Measurements from ENCODE around the gene ADIPOR2. TPM values are rescaled to one million over a fixed set of nuclear protein-coding genes. Genes with fewer than 3 reads are reported as not detected.
A peak's percentile ranks its signal among the peaks of the same experiment; 100 is the strongest.
"Not testable (repeated sequence)": the region's sequence is repeated elsewhere in the genome, so short reads cannot be mapped to it uniquely, and the experiment has no call there.

ADIPOR2 gene
- total and polyA plus RNA-seq, 8 donors: 2.9 to 185 (median 26.9) TPM

GRCh38 chr12:1692226-1692625 lies 1.4 kb downstream of the ADIPOR2 start:
- peaks cover 0 to 4% (median 0%) of the 10 kb centered on the region in 4 donors for H3K36me3 ChIP-seq
- H3K9me3 ChIP-seq: no peaks in the 10 kb centered on the region
- H3K27ac ChIP-seq: peak overlapping the region in 4 of 5 donors; percentile 93 to 98 (median 97)
- DNase-seq: no peak
- TF ChIP-seq POLR2A (IDR thresholded peaks at IDR 0.05) (no peak), CTCF (IDR thresholded peaks at IDR 0.05) (no peak), POLR2AphosphoS5 (IDR thresholded peaks at IDR 0.05) (no peak), EP300 (IDR thresholded peaks at IDR 0.05) (no peak)
- peak overlapping the region; percentile 78 to 98 (median 88) for H3K4me3 ChIP-seq
- no peaks in the 10 kb centered on the region for H3K27me3 ChIP-seq
- WGBS, 5 donors: 17 to 25% (median 20%) methylated on average over 4 of the region's 4 CpGs
- intact Hi-C loops (cut with DNase I; ENCODE audit: low total_unique reads): no loop called here
- peaks cover 15 to 66% (median 40%) of the 10 kb centered on the region in 4 donors for H3K4me1 ChIP-seq

GRCh38 chr12:1692895-1693610 lies 2.2 kb downstream of the ADIPOR2 start:
- peaks cover 0 to 4% (median 0%) of the 10 kb centered on the region in 4 donors for H3K36me3 ChIP-seq
- H3K4me1 ChIP-seq: peaks cover 23 to 74% (median 48%) of the 10 kb centered on the region in 4 donors
- no peaks in the 10 kb centered on the region for H3K9me3 ChIP-seq
- no peak for DNase-seq
- WGBS, 5 donors: 47 to 72% (median 59%) methylated on average over 15 of the region's 15 CpGs
- no peak for TF ChIP-seq CTCF (IDR thresholded peaks at IDR 0.05)
- no peak for TF ChIP-seq POLR2A (IDR thresholded peaks at IDR 0.05)
- no peak for TF ChIP-seq POLR2AphosphoS5 (IDR thresholded peaks at IDR 0.05)
- no peak for TF ChIP-seq EP300 (IDR thresholded peaks at IDR 0.05)
- intact Hi-C loops (cut with DNase I; ENCODE audit: low total_unique reads): no loop called here
- H3K4me3 ChIP-seq: peak overlapping the region in 3 of 4 donors; percentile 78 to 94 (median 83)
- no peaks in the 10 kb centered on the region for H3K27me3 ChIP-seq
- H3K27ac ChIP-seq: peak overlapping the region; percentile 8 to 98 (median 97)

GRCh38 chr12:1695097-1695496 lies 4.2 kb downstream of the ADIPOR2 start:
- H3K36me3 ChIP-seq; H3K9me3 ChIP-seq; intact Hi-C loops (cut with DNase I; ENCODE audit: low total_unique reads); DNase-seq; H3K4me3 ChIP-seq; H3K27me3 ChIP-seq; H3K27ac ChIP-seq: not testable (repeated sequence)
- H3K4me1 ChIP-seq: peaks cover 34 to 88% (median 59%) of the 10 kb centered on the region in 4 donors
- 87 to 97% (median 90%) methylated on average over 8 of the region's 8 CpGs for WGBS, 5 donors

- intact Hi-C loops (cut with DNase I; ENCODE audit: low total_unique reads): no loop called here
- Histone ChIP-seq H3K27me3 (no peaks in the 10 kb centered on the region), H3K36me3 (peaks cover 0 to 4% (median 0%) of the 10 kb centered on the region in 4 donors), H3K4me1 (peaks cover 34 to 92% (median 59%) of the 10 kb centered on the region in 4 donors), H3K4me3 (no peak overlapping the region), H3K9me3 (no peaks in the 10 kb centered on the region), H3K27ac (peak overlapping the region in 2 of 5 donors; percentile 8 to 16)
- DNase-seq: no peak
- WGBS, 5 donors: 68 to 74% (median 69%) methylated on average over 8 of the region's 8 CpGs
- no peak for TF ChIP-seq POLR2A (IDR thresholded peaks at IDR 0.05)
These were observed 5.2 kb downstream of the ADIPOR2 start for GRCh38 chr12:1695886-1696670.

GRCh38 chr12:1696800-1697199 lies 5.9 kb downstream of the ADIPOR2 start:
- no peak for DNase-seq
- peaks cover 34 to 89% (median 58%) of the 10 kb centered on the region in 4 donors for H3K4me1 ChIP-seq
- no peak for TF ChIP-seq POLR2A (IDR thresholded peaks at IDR 0.05)
- no peak for TF ChIP-seq EP300 (IDR thresholded peaks at IDR 0.05)
- no peak for TF ChIP-seq POLR2AphosphoS5 (IDR thresholded peaks at IDR 0.05)
- no peak for TF ChIP-seq CTCF (IDR thresholded peaks at IDR 0.05)
- peak overlapping the region in 1 of 5 donors; percentile 8 for H3K27ac ChIP-seq
- H3K9me3 ChIP-seq: no peaks in the 10 kb centered on the region
- H3K27me3 ChIP-seq: no peaks in the 10 kb centered on the region
- H3K4me3 ChIP-seq: no peak overlapping the region
- peaks cover 0 to 4% (median 0%) of the 10 kb centered on the region in 4 donors for H3K36me3 ChIP-seq
- intact Hi-C loops (cut with DNase I; ENCODE audit: low total_unique reads): no loop called here

Measured in stomach (tissue), 9 donors.